H9 (cell line): ENCODE data around the gene CADPS2. TPM values are rescaled to one million over a fixed set of nuclear protein-coding genes. Genes with fewer than 3 reads are reported as not detected.
"Not testable (repeated sequence)": the region's sequence is repeated elsewhere in the genome, so short reads cannot be mapped to it uniquely, and the experiment has no call there.

Source experiments
- DNase-seq: peaks from one replicate; pipeline ENCODE4 v3.0.0-alpha.2; 2017
- H2AFZ ChIP-seq: one replicate; pipeline ENCODE4 v1.6.1; 2013; ENCODE audit warnings: mild to moderate bottlenecking, low read length, control low read depth, moderate library complexity
- H2AK5ac ChIP-seq: 2 replicates; pipeline ENCODE4 v1.6.1; 2013; ENCODE audit warnings: low read length, control low read depth, mixed read lengths; ENCODE audit not compliant: insufficient read length
- H2BK120ac ChIP-seq: one replicate; pipeline ENCODE4 v1.6.1; 2013; ENCODE audit warnings: low read depth, mild to moderate bottlenecking, low read length, control low read depth, inconsistent platforms; ENCODE audit not compliant: poor library complexity, severe bottlenecking
- H2BK12ac ChIP-seq: 2 replicates; pipeline ENCODE4 v1.6.1; 2013; ENCODE audit warnings: low read length, control low read depth, mixed read lengths, low read depth; ENCODE audit not compliant: insufficient read length
- H2BK15ac ChIP-seq: 2 replicates; pipeline ENCODE4 v1.6.1; 2013; ENCODE audit warnings: low read depth, low read length, control low read depth
- H2BK20ac ChIP-seq: one replicate; pipeline ENCODE4 v1.6.1; 2013; ENCODE audit warnings: low read depth, mild to moderate bottlenecking, low read length, control low read depth, inconsistent platforms; ENCODE audit not compliant: poor library complexity, severe bottlenecking
- H2BK5ac ChIP-seq: 2 replicates; pipeline ENCODE4 v1.6.1; 2013; ENCODE audit warnings: low read length, control low read depth, mixed read lengths; ENCODE audit not compliant: insufficient read length
- H3K14ac ChIP-seq: 2 replicates; pipeline ENCODE4 v1.6.1; 2013; ENCODE audit warnings: low read length, control low read depth; ENCODE audit not compliant: insufficient read depth
- H3K18ac ChIP-seq: 2 replicates; pipeline ENCODE4 v1.6.1; 2013; ENCODE audit warnings: low read depth, mild to moderate bottlenecking, mixed read lengths, low read length, control low read depth; ENCODE audit not compliant: insufficient read length
- H3K23ac ChIP-seq: 2 replicates; pipeline ENCODE4 v1.6.1; 2013; ENCODE audit warnings: low read length, control low read depth, mixed read lengths, low read depth; ENCODE audit not compliant: insufficient read length
- H3K23me2 ChIP-seq: 2 replicates; pipeline ENCODE4 v1.6.1; 2013; ENCODE audit warnings: low read depth, mild to moderate bottlenecking, mixed read lengths, low read length, control low read depth; ENCODE audit not compliant: insufficient read length, poor library complexity, severe bottlenecking
- H3K27ac ChIP-seq: 2 replicates; pipeline ENCODE4 v1.5.1; 2013; ENCODE audit warnings: low read length, control low read depth, mixed read lengths, low read depth; ENCODE audit not compliant: insufficient read length
- H3K27me3 ChIP-seq: 2 replicates; pipeline ENCODE4 v1.6.1; 2013; ENCODE audit warnings: low read length, control low read depth, inconsistent platforms; ENCODE audit not compliant: insufficient read depth
- H3K4ac ChIP-seq: 2 replicates; pipeline ENCODE4 v1.6.1; 2013; ENCODE audit warnings: low read depth, mild to moderate bottlenecking, control low read depth, inconsistent platforms, low read length, moderate library complexity
- H3K4me1 ChIP-seq: 2 replicates; pipeline ENCODE4 v1.6.1; 2013; ENCODE audit warnings: low read length, control low read depth, inconsistent platforms; ENCODE audit not compliant: insufficient read depth
- H3K4me2 ChIP-seq: 2 replicates; pipeline ENCODE4 v1.6.1; 2013; ENCODE audit warnings: low read length, control low read depth, mixed read lengths; ENCODE audit not compliant: insufficient read length, insufficient read depth
- H3K56ac ChIP-seq: 2 replicates; pipeline ENCODE4 v1.6.1; 2013; ENCODE audit warnings: low read depth, mild to moderate bottlenecking, mixed read lengths, low read length, control low read depth; ENCODE audit not compliant: insufficient read length
- H3K79me1 ChIP-seq: 2 replicates; pipeline ENCODE4 v1.6.1; 2013; ENCODE audit warnings: low read depth, mild to moderate bottlenecking, moderate library complexity, low read length, control low read depth, inconsistent platforms; ENCODE audit not compliant: insufficient read depth, poor library complexity, severe bottlenecking
- H3K79me2 ChIP-seq: 2 replicates; pipeline ENCODE4 v1.6.1; 2013; ENCODE audit warnings: low read length, control low read depth, inconsistent platforms; ENCODE audit not compliant: insufficient read depth
- H3K9ac ChIP-seq: 2 replicates; pipeline ENCODE4 v1.6.1; 2013; ENCODE audit warnings: low read length, control low read depth, mixed read lengths; ENCODE audit not compliant: insufficient read length; ENCODE audit errors: extremely low read depth
- H3K9me3 ChIP-seq: one replicate; pipeline ENCODE4 v1.6.1; 2013; ENCODE audit warnings: low read depth, low read length, inconsistent platforms; ENCODE audit not compliant: control insufficient read depth
- H3T11ph ChIP-seq: one replicate; pipeline ENCODE4 v1.6.1; 2013; ENCODE audit warnings: mild to moderate bottlenecking, low read length, control low read depth, inconsistent platforms
- H4K20me1 ChIP-seq: one replicate; pipeline ENCODE4 v1.6.1; 2013; ENCODE audit not compliant: control insufficient read depth, insufficient read length, insufficient read depth
- H4K5ac ChIP-seq: 2 replicates; pipeline ENCODE4 v1.6.1; 2013; ENCODE audit warnings: low read depth, mild to moderate bottlenecking, mixed read lengths, low read length, control low read depth; ENCODE audit not compliant: insufficient read length
- H4K8ac ChIP-seq: replicated peaks from 2 replicates; pipeline ENCODE4 v1.6.1; 2013; ENCODE audit warnings: low read length, control low read depth, mixed read lengths, low read depth; ENCODE audit not compliant: insufficient read length
- H4K91ac ChIP-seq: 2 replicates; pipeline ENCODE4 v1.6.1; 2013; ENCODE audit warnings: low read depth, mild to moderate bottlenecking, moderate library complexity, mixed read lengths, low read length, control low read depth; ENCODE audit not compliant: insufficient read length
- H3K27ac Mint-ChIP-seq, 3 experiments: 2 replicates in 2 of 3; 3 replicates in 1 of 3; pipeline ENCODE4 v1.8.0; 2020 to 2021; ENCODE audit warnings: mixed read lengths in 3 of 3, mild to moderate bottlenecking in 1 of 3, moderate library complexity in 1 of 3
- H3K27me3 Mint-ChIP-seq: 2 replicates; pipeline ENCODE4 v1.8.0; 2021; ENCODE audit warnings: low read depth, mild to moderate bottlenecking, moderate library complexity, mixed read lengths
- H3K36me3 Mint-ChIP-seq, 3 experiments: 2 replicates in 2 of 3; 3 replicates in 1 of 3; pipeline ENCODE4 v1.8.0; 2020 to 2021; ENCODE audit warnings: low read depth in 3 of 3, mixed read lengths in 3 of 3; ENCODE audit not compliant: insufficient read depth in 1 of 3
- H3K4me1 Mint-ChIP-seq, 2 experiments: 2 replicates each; pipeline ENCODE4 v1.8.0; 2020; ENCODE audit warnings: mixed read lengths in 2 of 2
- H3K4me3 Mint-ChIP-seq, 2 experiments: 2 replicates in 1 of 2; 3 replicates in 1 of 2; pipeline ENCODE4 v1.8.0; 2020 to 2021; ENCODE audit warnings: mild to moderate bottlenecking in 2 of 2, mixed read lengths in 2 of 2, moderate library complexity in 1 of 2
- H3K9me3 Mint-ChIP-seq, 2 experiments: 2 replicates in 1 of 2; 3 replicates in 1 of 2; pipeline ENCODE4 v1.8.0; 2020; ENCODE audit warnings: mild to moderate bottlenecking in 2 of 2, mixed read lengths in 2 of 2, moderate library complexity in 1 of 2
- CTCF ChIP-seq: fragments of 200-600 bp; sonication (generic); conservative IDR thresholded peaks from 3 replicates; pipeline ENCODE4 v1.8.0; 2021; ENCODE audit warnings: antibody characterized with exemption, mild to moderate bottlenecking
- WGBS: extraction: QIAGEN DNeasy Blood & Tissue Kit; methylation state at CpG from one replicate; pipeline ENCODE4 v1.1.7; 2013; ENCODE audit warnings: missing lambda C conversion rate, low lambda C conversion rate, mixed read lengths; ENCODE audit not compliant: insufficient read length; ENCODE audit errors: extremely low coverage; 5-methylcytosine and 5-hydroxymethylcytosine counted together
- total RNA-seq: library from RNA; stranded (reverse); gene quantifications from 2 replicates; pipeline ENCODE4 v1.2.1, GENCODE V29; 2021

CADPS2 gene
- total RNA-seq, 1 experiment from 2014 or later: 7.1 TPM

- Histone ChIP-seq H3K23me2 (no peaks in the 10 kb centered on the region), H2BK15ac (no peak overlapping the region), H3K23ac (no peak overlapping the region), H4K5ac (no peak overlapping the region), H3T11ph (no peak overlapping the region), H3K56ac (no peak overlapping the region), H3K4me2 (no peak overlapping the region), H3K4me1 (no peaks in the 10 kb centered on the region), H3K27ac (no peak overlapping the region), H2BK120ac (no peak overlapping the region), H2BK20ac (no peak overlapping the region), H3K79me2 (no peaks in the 10 kb centered on the region), H2AK5ac (no peak overlapping the region), H3K14ac (no peak overlapping the region), H4K20me1 (no peaks in the 10 kb centered on the region), H3K9me3 (no peaks in the 10 kb centered on the region), H2BK5ac (no peak overlapping the region), H3K27me3 (no peaks in the 10 kb centered on the region), H3K18ac (no peak overlapping the region), H4K91ac (no peak overlapping the region), H4K8ac (no peak overlapping the region), H3K79me1 (no peaks in the 10 kb centered on the region), H3K4ac (no peak overlapping the region), H3K9ac (no peak overlapping the region), H2BK12ac (no peak overlapping the region), H2AFZ (no peak overlapping the region)
- peaks cover 0 to 4% of the 10 kb centered on the region in 2 experiments; a peak in 1 of 4 replicates for H3K4me1 Mint-ChIP-seq
- H3K27ac Mint-ChIP-seq: no peak overlapping the region
- peaks cover 0 to 13% (median 8%) of the 10 kb centered on the region in 3 experiments; a peak in 4 of 7 replicates for H3K36me3 Mint-ChIP-seq
- TF ChIP-seq CTCF: no peak
- no peak for DNase-seq
- H3K4me3 Mint-ChIP-seq: no peak overlapping the region
- peaks cover 15 to 18% of the 10 kb centered on the region in 2 experiments for H3K9me3 Mint-ChIP-seq
- H3K27me3 Mint-ChIP-seq: peaks cover 13% of the 10 kb centered on the region
- WGBS: no CpG with 5 or more reads among the region's 1 CpG
Observed at GRCh38 chr7:122289426-122289825, 596.8 kb downstream of the CADPS2 start.

GRCh38 chr7:122284608-122285007 is 601.7 kb downstream of the CADPS2 start:
- not testable (repeated sequence) for H3K23ac ChIP-seq, H3K27me3 ChIP-seq, H3K9me3 ChIP-seq, H2BK15ac ChIP-seq, H3K4me2 ChIP-seq, H2BK20ac ChIP-seq, H2BK12ac ChIP-seq, H3K4ac ChIP-seq, H3K56ac ChIP-seq, H3K4me1 ChIP-seq, H2AK5ac ChIP-seq, H4K8ac ChIP-seq, H3K9me3 Mint-ChIP-seq, H4K20me1 ChIP-seq, H3T11ph ChIP-seq, H3K79me1 ChIP-seq, H3K79me2 ChIP-seq, H3K4me1 Mint-ChIP-seq, DNase-seq, H3K18ac ChIP-seq, H4K5ac ChIP-seq, H3K23me2 ChIP-seq, H4K91ac ChIP-seq, H2BK120ac ChIP-seq, H2AFZ ChIP-seq, H3K27ac ChIP-seq, H3K36me3 Mint-ChIP-seq, H3K27ac Mint-ChIP-seq, H2BK5ac ChIP-seq, H3K9ac ChIP-seq
- WGBS: no CpG with 5 or more reads among the region's 24 CpGs
- peak overlapping the region; percentile 40 to 61; a peak in 3 of 5 replicates for H3K4me3 Mint-ChIP-seq
- peaks cover 11% of the 10 kb centered on the region for H3K27me3 Mint-ChIP-seq
- peak overlapping the region; percentile 52; the same call in 1 of the 2 replicates for H3K14ac ChIP-seq
